H1 (cell line): ENCODE results near the gene IQCH. TPM values are rescaled to one million over a fixed set of nuclear protein-coding genes. Genes with fewer than 3 reads are reported as not detected.

Source experiments
- CTCF ChIA-PET: fragments of 300-600 bp; sonication (Branson Sonifier 250); formaldehyde crosslinking; loops from one replicate; lab custom pipeline; 2021; ENCODE audit not compliant: partially characterized antibody; lab: Charles Lee
- POLR2A ChIA-PET: fragments of 300-600 bp; sonication (Branson Sonifier 250); formaldehyde crosslinking; loops from one replicate; lab custom pipeline; 2021; ENCODE audit warnings: inconsistent platforms; ENCODE audit not compliant: partially characterized antibody; lab: Charles Lee
- DNase-seq, 2 experiments: peaks; one replicate each; pipeline versions ENCODE4 v3.0.0 to v3.0.0-alpha.2; 2010 to 2022; ENCODE audit warnings: low spot score in 2 of 2, low read depth in 1 of 2, mixed read lengths in 1 of 2
- FAIRE-seq: peaks from 2 replicates; lab custom pipeline; 2011; peaks lifted over from hg19 to GRCh38; lab: Jason Lieb, UNC
- H2AFZ ChIP-seq: 2 replicates; pipeline ENCODE4 v1.8.1; 2012; ENCODE audit warnings: low read length, inconsistent platforms
- H2AK5ac ChIP-seq: 2 replicates; pipeline ENCODE4 v1.6.1; 2013; ENCODE audit warnings: low read depth, low read length
- H2BK120ac ChIP-seq: replicated peaks from 2 replicates; pipeline ENCODE3; 2013; ENCODE audit warnings: low read depth, low read length, inconsistent platforms
- H2BK12ac ChIP-seq: 2 replicates; pipeline ENCODE4 v1.6.1; 2013; ENCODE audit warnings: low read depth, low read length
- H2BK15ac ChIP-seq: 2 replicates; pipeline ENCODE4 v1.6.1; 2013; ENCODE audit warnings: low read length
- H2BK20ac ChIP-seq: 2 replicates; pipeline ENCODE4 v1.6.1; 2013; ENCODE audit warnings: low read length
- H2BK5ac ChIP-seq: 2 replicates; pipeline ENCODE4 v1.6.1; 2013; ENCODE audit warnings: low read depth, low read length
- H3K14ac ChIP-seq: 2 replicates; pipeline ENCODE4 v1.6.1; 2013; ENCODE audit warnings: inconsistent platforms; ENCODE audit not compliant: insufficient read length
- H3K18ac ChIP-seq: 2 replicates; pipeline ENCODE4 v1.6.1; 2013; ENCODE audit warnings: low read length; ENCODE audit errors: extremely low read depth
- H3K23ac ChIP-seq: 2 replicates; pipeline ENCODE4 v1.6.1; 2013; ENCODE audit warnings: inconsistent platforms; ENCODE audit not compliant: insufficient read length
- H3K23me2 ChIP-seq: 2 replicates; pipeline ENCODE4 v1.6.1; 2013; ENCODE audit warnings: low read depth, low read length
- H3K27ac ChIP-seq: 2 replicates; pipeline ENCODE4 v1.6.1; 2011; ENCODE audit warnings: low read depth, low read length, inconsistent platforms
- H3K27me3 ChIP-seq, 4 experiments: replicated peaks in 1 of 4; 1 replicate in 1 of 4; 2 replicates in 3 of 4; pipeline versions ENCODE4 v1.6.1 to v1.8.1; 2011 to 2013; ENCODE audit warnings: low read length in 3 of 4, mild to moderate bottlenecking in 3 of 4, inconsistent platforms in 2 of 4, mixed read lengths in 2 of 4, moderate library complexity in 1 of 4; ENCODE audit not compliant: control insufficient read depth in 3 of 4, insufficient read depth in 3 of 4; ENCODE audit errors: extremely low read depth in 1 of 4
- H3K36me3 ChIP-seq, 4 experiments: 2 replicates each; pipeline versions ENCODE4 v1.6.1 to v1.8.1; 2011 to 2013; ENCODE audit warnings: mild to moderate bottlenecking in 4 of 4, low read length in 3 of 4, moderate library complexity in 2 of 4, control low read depth in 1 of 4, inconsistent platforms in 1 of 4; ENCODE audit not compliant: insufficient read depth in 4 of 4, control insufficient read depth in 2 of 4
- H3K4ac ChIP-seq: replicated peaks from 2 replicates; pipeline ENCODE3; 2013; ENCODE audit warnings: low read length, low read depth, mixed read lengths, inconsistent platforms; ENCODE audit not compliant: insufficient read length
- H3K4me1 ChIP-seq, 4 experiments: replicated peaks in 1 of 4; 1 replicate in 1 of 4; 2 replicates in 3 of 4; pipeline versions ENCODE4 v1.6.1 to v1.8.1; 2011 to 2013; ENCODE audit warnings: low read length in 3 of 4, inconsistent platforms in 2 of 4, mixed read lengths in 1 of 4; ENCODE audit not compliant: insufficient read depth in 4 of 4, control insufficient read depth in 3 of 4
- H3K4me2 ChIP-seq, 2 experiments: 2 replicates each; pipeline versions ENCODE4 v1.6.1 to v1.8.1; 2011 to 2013; ENCODE audit warnings: low read depth in 2 of 2, low read length in 2 of 2, control low read depth in 1 of 2, inconsistent platforms in 1 of 2, mild to moderate bottlenecking in 1 of 2; ENCODE audit not compliant: insufficient read depth in 1 of 2
- H3K4me3 ChIP-seq, 4 experiments: fragments of 200-600, 300-600 bp in 1 of 4; sonication (generic), shearing (Covaris generic), sonication (Bioruptor Twin) in 1 of 4; 2 replicates each; pipeline versions ENCODE4 v1.5.1 to v1.8.1; 2011 to 2016; ENCODE audit warnings: low read length in 4 of 4, low read depth in 3 of 4, control low read depth in 2 of 4, inconsistent platforms in 2 of 4, mild to moderate bottlenecking in 2 of 4, mixed read lengths in 1 of 4, moderate library complexity in 1 of 4; ENCODE audit not compliant: insufficient read depth in 2 of 4; ENCODE audit errors: extremely low read depth in 1 of 4
- H3K56ac ChIP-seq: replicated peaks from 2 replicates; pipeline ENCODE3; 2013; ENCODE audit warnings: low read depth, mild to moderate bottlenecking, mixed read lengths, low read length, inconsistent platforms; ENCODE audit not compliant: insufficient read length
- H3K79me1 ChIP-seq: 2 replicates; pipeline ENCODE4 v1.6.1; 2013; ENCODE audit warnings: low read depth, low read length, control low read depth
- H3K79me2 ChIP-seq, 2 experiments: 2 replicates each; pipeline versions ENCODE4 v1.6.1 to v1.8.1; 2012 to 2013; ENCODE audit warnings: low read length in 2 of 2, mild to moderate bottlenecking in 2 of 2, inconsistent platforms in 1 of 2; ENCODE audit not compliant: insufficient read depth in 2 of 2, control insufficient read depth in 1 of 2
- H3K9ac ChIP-seq, 4 experiments: replicated peaks in 1 of 4; 1 replicate in 1 of 4; 2 replicates in 3 of 4; pipeline versions ENCODE4 v1.6.1 to v1.8.1; 2011 to 2013; ENCODE audit warnings: low read depth in 3 of 4, low read length in 3 of 4, control low read depth in 2 of 4, mild to moderate bottlenecking in 2 of 4, moderate library complexity in 2 of 4, inconsistent platforms in 1 of 4; ENCODE audit errors: extremely low read depth in 1 of 4
- H3K9me3 ChIP-seq, 2 experiments: 2 replicates each; pipeline versions ENCODE4 v1.6.1 to v1.8.1; 2012 to 2013; ENCODE audit warnings: mild to moderate bottlenecking in 2 of 2, moderate library complexity in 2 of 2, control low read depth in 1 of 2, inconsistent platforms in 1 of 2, low read depth in 1 of 2, low read length in 1 of 2, mixed read lengths in 1 of 2; ENCODE audit not compliant: insufficient read depth in 2 of 2
- H4K20me1 ChIP-seq, 2 experiments: replicated peaks in 1 of 2; 2 replicates each; pipeline versions ENCODE3 to v1.8.1; 2011 to 2013; ENCODE audit warnings: inconsistent platforms in 2 of 2, low read length in 2 of 2, mild to moderate bottlenecking in 1 of 2; ENCODE audit not compliant: insufficient read depth in 2 of 2, control insufficient read depth in 1 of 2
- H4K5ac ChIP-seq: 2 replicates; pipeline ENCODE4 v1.6.1; 2013; ENCODE audit warnings: low read length, low read depth, mixed read lengths, inconsistent platforms; ENCODE audit not compliant: insufficient read length
- H4K8ac ChIP-seq: 2 replicates; pipeline ENCODE4 v1.8.0; 2013; ENCODE audit warnings: mild to moderate bottlenecking, moderate library complexity, low read length, inconsistent platforms; ENCODE audit not compliant: insufficient read depth; ENCODE audit errors: extremely low read depth
- H4K91ac ChIP-seq: replicated peaks from 2 replicates; pipeline ENCODE3; 2013; ENCODE audit warnings: low read length, mixed read lengths, inconsistent platforms; ENCODE audit not compliant: insufficient read length
- CEBPB ChIP-seq: IDR thresholded peaks from 2 replicates; pipeline ENCODE4 v1.6.1; 2012; ENCODE audit warnings: low read depth, low read length
- CHD2 ChIP-seq: IDR thresholded peaks from 2 replicates; pipeline ENCODE4 v1.6.1; 2012; ENCODE audit warnings: low read length, improper control_type of control experiment
- CTBP2 ChIP-seq: IDR thresholded peaks from 2 replicates; pipeline ENCODE4 v1.7.0; 2011; ENCODE audit warnings: borderline replicate concordance, mild to moderate bottlenecking, moderate library complexity, mixed read lengths, low read length; ENCODE audit not compliant: insufficient read depth, insufficient read length
- FOSL1 ChIP-seq: IDR thresholded peaks from 2 replicates; pipeline ENCODE4 v1.6.1; 2011; ENCODE audit warnings: mild to moderate bottlenecking, low read depth, low read length, moderate library complexity; ENCODE audit not compliant: insufficient read depth
- JUND ChIP-seq: IDR thresholded peaks from 2 replicates; pipeline ENCODE4 v1.6.1; 2011; ENCODE audit warnings: mild to moderate bottlenecking, improper control_type of control experiment, low read length
- POLR2A ChIP-seq, 2 experiments: IDR thresholded peaks; 1 replicate in 1 of 2; 2 replicates in 1 of 2; pipeline ENCODE4 v1.6.1; 2011; ENCODE audit warnings: low read depth in 2 of 2, low read length in 2 of 2, mild to moderate bottlenecking in 2 of 2; ENCODE audit errors: control extremely low read depth in 1 of 2
- WGBS, 2 experiments: shearing (Covaris generic) in 1 of 2; methylation state at CpG; one replicate each; pipeline versions ENCODE4 v1.1.6 to v1.1.7; 2013 to 2015; ENCODE audit warnings: low lambda C conversion rate in 2 of 2, mixed read lengths in 2 of 2, inconsistent platforms in 1 of 2, low coverage in 1 of 2, missing lambda C conversion rate in 1 of 2; ENCODE audit not compliant: insufficient replicate concordance in 2 of 2, insufficient coverage in 1 of 2, insufficient read length in 1 of 2; ENCODE audit errors: extremely low coverage in 1 of 2, missing lambda C conversion rate in 1 of 2; 5-methylcytosine and 5-hydroxymethylcytosine counted together
- polyA plus RNA-seq, 7 experiments: library from polyadenylated mRNA; depleted of rRNA in 3 of 7; stranded (reverse) in 5 of 7; unstranded in 2 of 7; fragments of >200 nt in 5 of 7; fragments of 200-250 nt in 2 of 7; gene quantifications; 1 replicate in 5 of 7; 2 replicates in 1 of 7; 4 replicates in 1 of 7; pipeline versions ENCODE4 v1.2.1 to v1.2.3, GENCODE V29; 2011 to 2013; ENCODE audit warnings: missing spikeins in 2 of 7, mixed read lengths in 2 of 7
- total RNA-seq: library from RNA; stranded (reverse); fragmentation: NEBNext Ultra II Directional; extraction: Animal tissue kit (Norgen Biotek cat#: 25700); gene quantifications from 2 replicates; pipeline ENCODE4 v1.2.1, GENCODE V29; 2021

IQCH gene
- total and polyA plus RNA-seq, 2 of the 8 experiments (the other 6 are each of a cell fraction or from before 2014, with no cell fraction given): 0.60 to 1.9 TPM

- Histone ChIP-seq H3K79me1 (no peaks in the 10 kb centered on the region), H3K18ac (no peak overlapping the region), H2BK15ac (no peak overlapping the region), H4K20me1 (no peaks in the 10 kb centered on the region), H3K79me2 (no peaks in the 10 kb centered on the region), H3K9ac (no peak overlapping the region; a peak in 1 of 7 replicates), H4K91ac (no peak overlapping the region), H2AK5ac (no peak overlapping the region), H4K5ac (no peak overlapping the region), H3K23me2 (no peaks in the 10 kb centered on the region), H3K4ac (no peak overlapping the region), H3K4me1 (peaks cover 1 to 10% (median 6%) of the 10 kb centered on the region in 4 experiments; a peak in 5 of 7 replicates), H3K9me3 (no peaks in the 10 kb centered on the region), H2BK120ac (no peak overlapping the region), H3K36me3 (no peaks in the 10 kb centered on the region), H3K23ac (no peak overlapping the region), H2AFZ (peak overlapping the region; percentile 35; the same call in 1 of the 2 replicates), H2BK12ac (no peak overlapping the region), H3K4me3 (no peak overlapping the region), H2BK5ac (no peak overlapping the region), H3K56ac (no peak overlapping the region), H3K4me2 (no peak overlapping the region; a peak in 2 of 4 replicates), H3K27me3 (no peaks in the 10 kb centered on the region), H4K8ac (no peak overlapping the region), H3K27ac (no peak overlapping the region), H2BK20ac (no peak overlapping the region), H3K14ac (no peak overlapping the region)
- ChIA-PET CTCF (interaction anchor here (1.5 kb wide), 1 partner anchor 48 kb away, joined by 6 read pairs; no protein-coding TSS in a partner anchor), POLR2A (no interaction called here)
- 60% methylated on average over 6 of the region's 6 CpGs; no CpG with 5 or more reads in 1 of the 2 experiments for WGBS, 2 experiments
- DNase-seq (no peak), FAIRE-seq (no peak)
- TF ChIP-seq FOSL1 (no peak), JUND (no peak), CEBPB (no peak), CHD2 (no peak), POLR2A (IDR thresholded peaks at IDR 0.05; ENCODE audit: control extremely low read depth in 1 of 2, low read depth in 2 of 2, low read length in 2 of 2) (no peak), CTBP2 (no peak)
These were observed 154.6 kb downstream of the IQCH start for GRCh38 chr15:67409175-67409574.
